K562 (cell line): ENCODE measurements around the gene HPGDS.
A peak's percentile ranks its signal among the peaks of the same experiment; 100 is the strongest.

ENCODE experiments used
- CBFA2T3 ChIP-seq: fragments of 450-650 bp; IDR thresholded peaks from 2 replicates; pipeline ENCODE4 v1.6.1; 2017
- CBX1 ChIP-seq: sonication (generic); IDR thresholded peaks from 2 replicates; pipeline ENCODE4 v1.6.1; 2016; ENCODE audit warnings: antibody characterized with exemption, low read depth, mild to moderate bottlenecking
- EZH2 ChIP-seq: IDR thresholded peaks from 2 replicates; pipeline ENCODE4 v1.6.1; 2012; ENCODE audit warnings: low read depth, mild to moderate bottlenecking, inconsistent platforms, low read length, borderline replicate concordance
- KDM5B ChIP-seq: fragments of 200-600 bp; sonication (generic); IDR thresholded peaks from 2 replicates; pipeline ENCODE4 v1.6.1; 2012; ENCODE audit warnings: low read depth, mild to moderate bottlenecking, moderate library complexity, low read length, control low read depth, inconsistent platforms; ENCODE audit not compliant: insufficient replicate concordance
- MEF2D ChIP-seq: conservative IDR thresholded peaks from 2 replicates; pipeline ENCODE4 v1.6.1; 2016; ENCODE audit warnings: low read depth, missing genetic modification characterization, missing compliant biosample characterization
- NCOA4 ChIP-seq: fragments of 450-650 bp; IDR thresholded peaks from 2 replicates; pipeline ENCODE4 v1.6.1; 2018; ENCODE audit warnings: mild to moderate bottlenecking; ENCODE audit not compliant: partially characterized antibody
- PHB ChIP-seq: fragments of 250-450 bp; sonication (Bioruptor Pico); IDR thresholded peaks from 2 replicates; pipeline ENCODE4 v1.5.0; 2021
- SRF ChIP-seq, 2 experiments: fragments of 250-450, 450-650 bp in 1 of 2; sonication (Bioruptor Pico) in 1 of 2; sonication (generic) in 1 of 2; formaldehyde crosslinking; IDR thresholded peaks; 2 replicates each; pipeline versions ENCODE4 v1.5.0 to v1.5.1; 2020 to 2022; ENCODE audit warnings: mild to moderate bottlenecking in 1 of 2, missing genetic modification reagents in 1 of 2
- STAG1 ChIP-seq: sonication (generic); formaldehyde crosslinking; IDR thresholded peaks from 2 replicates; pipeline ENCODE4 v1.5.0; 2020; ENCODE audit warnings: missing genetic modification reagents, borderline replicate concordance
- TCF7L2 ChIP-seq: fragments of 150-350 bp; IDR thresholded peaks from 2 replicates; pipeline ENCODE4 v1.6.1; 2016; ENCODE audit warnings: low read depth, mild to moderate bottlenecking, low read length, moderate library complexity
- ZNF583 ChIP-seq: fragments of 250-450 bp; sonication (Bioruptor Pico); IDR thresholded peaks from 2 replicates; pipeline ENCODE4 v1.4.0; 2020
- TF ChIP-seq, protein P1 (sequence below), 3 experiments: IDR thresholded peaks in 2 of 3; conservative IDR thresholded peaks in 1 of 3; 2 replicates each; pipeline ENCODE4 v1.5.1; 2011 to 2012; ENCODE audit warnings: low read length in 3 of 3, mild to moderate bottlenecking in 3 of 3, control low read depth in 2 of 3, improper control_type of control experiment in 1 of 3, inconsistent platforms in 1 of 3, low read depth in 1 of 3, mixed read lengths in 1 of 3, moderate library complexity in 1 of 3; ENCODE audit not compliant: insufficient read depth in 2 of 3
- TF ChIP-seq, protein P2 (sequence below): fragments of 450-650 bp; formaldehyde crosslinking; IDR thresholded peaks from 2 replicates; pipeline ENCODE4 v1.4.0; 2022; ENCODE audit warnings: missing genetic modification characterization

DNA sequence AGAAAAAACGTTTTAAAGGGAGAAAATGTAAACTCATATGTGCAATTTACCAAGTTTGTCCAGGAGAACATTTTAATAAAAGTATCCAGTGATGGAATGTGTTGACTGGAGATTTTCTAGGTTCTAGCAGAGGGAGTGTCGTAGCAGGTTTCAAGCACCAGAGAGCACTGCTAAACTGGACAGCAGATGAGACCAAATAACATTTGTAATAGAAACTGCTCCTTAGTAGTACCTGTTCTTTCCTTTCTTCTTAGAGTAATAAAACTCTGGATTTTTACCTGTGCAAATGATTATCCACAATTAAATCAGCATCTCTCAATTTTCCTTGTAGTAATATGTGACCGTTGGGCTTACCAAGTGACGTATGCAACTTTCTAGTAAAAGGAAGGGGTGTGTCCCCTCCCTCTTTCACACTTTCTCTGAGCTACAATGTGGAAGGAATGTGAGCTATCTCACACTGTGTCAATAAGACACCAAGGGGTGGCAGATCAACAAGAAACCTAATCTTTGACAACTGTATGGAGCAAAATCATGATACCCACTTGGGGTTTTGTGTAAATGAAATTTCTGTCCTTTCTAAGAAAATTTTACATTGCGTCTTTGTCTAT is 9.5 kb downstream of the HPGDS start:
- TF ChIP-seq SRF (CRISPR knock-in tag; IDR thresholded peaks at IDR 0.05) (no peak), KDM5B (no peak), NCOA4 (no peak), TCF7L2 (no peak), ZNF583 (CRISPR knock-in tag) (no peak), CBFA2T3 (no peak), MEF2D (tag) (no peak), CBX1 (no peak), EZH2 (no peak), PHB (CRISPR knock-in tag) (no peak), STAG1 (CRISPR knock-in tag) (no peak)
- TF ChIP-seq, protein P1, sequence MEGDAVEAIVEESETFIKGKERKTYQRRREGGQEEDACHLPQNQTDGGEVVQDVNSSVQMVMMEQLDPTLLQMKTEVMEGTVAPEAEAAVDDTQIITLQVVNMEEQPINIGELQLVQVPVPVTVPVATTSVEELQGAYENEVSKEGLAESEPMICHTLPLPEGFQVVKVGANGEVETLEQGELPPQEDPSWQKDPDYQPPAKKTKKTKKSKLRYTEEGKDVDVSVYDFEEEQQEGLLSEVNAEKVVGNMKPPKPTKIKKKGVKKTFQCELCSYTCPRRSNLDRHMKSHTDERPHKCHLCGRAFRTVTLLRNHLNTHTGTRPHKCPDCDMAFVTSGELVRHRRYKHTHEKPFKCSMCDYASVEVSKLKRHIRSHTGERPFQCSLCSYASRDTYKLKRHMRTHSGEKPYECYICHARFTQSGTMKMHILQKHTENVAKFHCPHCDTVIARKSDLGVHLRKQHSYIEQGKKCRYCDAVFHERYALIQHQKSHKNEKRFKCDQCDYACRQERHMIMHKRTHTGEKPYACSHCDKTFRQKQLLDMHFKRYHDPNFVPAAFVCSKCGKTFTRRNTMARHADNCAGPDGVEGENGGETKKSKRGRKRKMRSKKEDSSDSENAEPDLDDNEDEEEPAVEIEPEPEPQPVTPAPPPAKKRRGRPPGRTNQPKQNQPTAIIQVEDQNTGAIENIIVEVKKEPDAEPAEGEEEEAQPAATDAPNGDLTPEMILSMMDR (IDR thresholded peaks at IDR 0.05 in 2 of 3, conservative IDR thresholded peaks at IDR 0.05 in 1 of 3; ENCODE audit: insufficient read depth in 2 of 3, low read depth in 1 of 3, low read length in 3 of 3), result peak; percentile 57 to 64 (median 61)
- TF ChIP-seq, protein P2, sequence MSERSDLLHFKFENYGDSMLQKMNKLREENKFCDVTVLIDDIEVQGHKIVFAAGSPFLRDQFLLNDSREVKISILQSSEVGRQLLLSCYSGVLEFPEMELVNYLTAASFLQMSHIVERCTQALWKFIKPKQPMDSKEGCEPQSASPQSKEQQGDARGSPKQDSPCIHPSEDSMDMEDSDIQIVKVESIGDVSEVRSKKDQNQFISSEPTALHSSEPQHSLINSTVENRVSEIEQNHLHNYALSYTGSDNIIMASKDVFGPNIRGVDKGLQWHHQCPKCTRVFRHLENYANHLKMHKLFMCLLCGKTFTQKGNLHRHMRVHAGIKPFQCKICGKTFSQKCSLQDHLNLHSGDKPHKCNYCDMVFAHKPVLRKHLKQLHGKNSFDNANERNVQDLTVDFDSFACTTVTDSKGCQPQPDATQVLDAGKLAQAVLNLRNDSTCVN, result no peak
